ENCODE results near the gene PSD. TPM values are rescaled to one million over a fixed set of nuclear protein-coding genes. Genes with fewer than 3 reads are reported as not detected.

Gene PSD
- total and polyA plus RNA-seq, 9 of the 15 experiments (the other 6 are each of a cell fraction or from before 2014, with no cell fraction given) = 0.11 to 1.7 (median 0.54) TPM; not detected in 2

- no peak for TF ChIP-seq NR2C2 (CRISPR knock-in tag; IDR thresholded peaks at IDR 0.05)
- 0 out of 2 replicates have a peak, but pooled peaks have one; percentile 19 for TF ChIP-seq NR2C2 (tag; IDR thresholded peaks at IDR 0.05)
Measured at GRCh38 chr10:102450124-102450373, 31.5 kb upstream of the PSD start (continued).

- ChIA-PET POLR2A (interaction anchor here (0.6 to 2.5 kb wide), 11 partner anchors 8 to 1653 kb away, joined by 3 to 14 read pairs (median 4); partner anchors contain the start of genes CUEDC2 and FBXL15), CTCF (ENCODE audit: low intra/inter-chr PET ratio) (no interaction called here)
- Histone ChIP-seq H3K4me3 (peak overlapping the region; percentile 80), H3K4me2 (ENCODE audit: insufficient read depth, low read length) (peak overlapping the region; percentile 94), H3K36me3 (ENCODE audit: control insufficient read depth, insufficient read depth, low read length) (peaks cover 26% of the 10 kb centered on the region; the same call in 2 of the 3 replicates), H3K79me2 (ENCODE audit: control insufficient read depth, insufficient read depth, low read length) (peaks cover 43% of the 10 kb centered on the region), H3K27me3 (ENCODE audit: control insufficient read depth in 2 of 2, insufficient read depth in 2 of 2, low read length in 2 of 2) (no peaks in the 10 kb centered on the region), H3K4me1 (replicated peaks in 1 of 2; ENCODE audit: control insufficient read depth in 2 of 2, insufficient read depth in 2 of 2, low read length in 2 of 2) (peaks cover 23 to 38% of the 10 kb centered on the region in 2 experiments), H3K9me3 (replicated peaks; ENCODE audit: control insufficient read depth, insufficient read depth, low read depth, low read length) (no peaks in the 10 kb centered on the region), H2AFZ (ENCODE audit: low read depth, low read length) (peak overlapping the region; percentile 92), H3K9ac (ENCODE audit: insufficient read depth in 1 of 2, low read depth in 2 of 2, low read length in 2 of 2) (peak overlapping the region; percentile 90 to 94), H4K20me1 (replicated peaks; ENCODE audit: control insufficient read depth, insufficient read depth, low read length) (no peaks in the 10 kb centered on the region), H3K9me1 (ENCODE audit: control insufficient read depth, insufficient read depth, low read length) (no peaks in the 10 kb centered on the region), H3K27ac (ENCODE audit: extremely low read depth, low read depth, low read length) (peak overlapping the region; percentile 95)
- in situ Hi-C loops (cut with MboI) = loop anchor here (25.0 kb wide), 1 partner anchor 612 kb away; the partner anchor contains the start of gene KCNIP2
- intact Hi-C loops (cut with micrococcal nuclease) = no loop called here
- peak; percentile 82 for FAIRE-seq
- TSS peak; percentile 72 for BruUV-seq (replicated peaks)
- 11% methylated on average over 16 of the region's 30 CpGs for WGBS (ENCODE audit: insufficient coverage, low coverage, missing lambda C conversion rate)
- DNase-seq (ENCODE audit: extremely low read depth in 1 of 4, low spot score in 3 of 4) = peak; percentile 40 to 90 (median 53)
- ATAC-seq = peak; percentile 85
- TF ChIP-seq CBFA2T3 (IDR thresholded peaks at IDR 0.05) (no peak), ZNF512 (tag; IDR thresholded peaks at IDR 0.05) (no peak), E2F4 (CRISPR knock-in tag; IDR thresholded peaks at IDR 0.05; ENCODE audit: low read depth) (no peak), MCM2 (IDR thresholded peaks at IDR 0.05; ENCODE audit: low read depth) (no peak), RBM34 (IDR thresholded peaks at IDR 0.05; ENCODE audit: borderline replicate concordance, insufficient read depth, low read length) (no peak), PHB (CRISPR knock-in tag; IDR thresholded peaks at IDR 0.05) (no peak), ZNF318 (IDR thresholded peaks at IDR 0.05; ENCODE audit: borderline replicate concordance in 1 of 2, low read depth in 1 of 2) (no peak)
Measured at GRCh38 chr10:102449321-102450123, 30.9 kb upstream of the PSD start.
